ENCODE data around the gene ACAP1. TPM values are rescaled to one million over a fixed set of nuclear protein-coding genes. Genes with fewer than 3 reads are reported as not detected.

ACAP1 gene
- total and polyA plus RNA-seq, 2 experiments from 2014 or later = 10.2 TPM; not detected in 1

DNA sequence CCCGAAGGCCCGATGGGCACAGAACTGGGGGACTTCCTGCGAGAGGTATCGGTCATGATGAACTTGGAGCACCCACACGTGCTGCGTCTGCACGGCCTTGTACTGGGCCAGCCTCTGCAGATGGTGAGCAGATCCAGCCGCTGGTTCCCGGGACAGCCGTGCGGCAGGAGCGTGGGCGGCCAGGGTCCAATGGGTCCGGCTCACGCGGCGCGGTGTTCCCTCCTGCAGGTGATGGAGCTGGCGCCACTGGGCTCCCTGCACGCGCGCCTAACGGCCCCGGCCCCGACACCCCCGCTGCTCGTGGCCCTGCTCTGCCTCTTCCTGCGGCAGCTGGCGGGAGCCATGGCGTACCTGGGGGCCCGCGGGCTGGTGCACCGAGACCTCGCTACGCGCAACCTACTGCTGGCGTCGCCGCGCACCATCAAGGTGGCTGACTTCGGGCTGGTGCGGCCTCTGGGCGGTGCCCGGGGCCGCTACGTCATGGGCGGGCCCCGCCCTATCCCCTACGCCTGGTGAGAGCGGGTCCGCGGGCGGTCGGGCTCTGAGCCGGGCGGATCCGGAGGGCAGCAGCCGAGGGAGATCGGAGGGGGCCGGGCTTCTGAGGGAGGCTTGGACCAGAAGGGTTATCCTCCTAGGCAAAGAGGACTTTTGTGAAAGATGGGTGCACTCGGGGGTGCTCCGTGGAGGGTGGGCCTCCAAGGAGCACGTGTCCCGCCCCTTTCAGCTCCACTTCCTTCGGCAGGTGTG lies 47.6 kb downstream of the ACAP1 start:
- DNase-seq (ENCODE audit: low spot score) = peak; percentile 59
- Histone ChIP-seq H2AFZ (no peak overlapping the region), H3K9me3 (ENCODE audit: low read depth) (no peaks in the 10 kb centered on the region), H3K79me2 (peaks cover 9% of the 10 kb centered on the region), H3K27me3 (no peaks in the 10 kb centered on the region), H3K4me3 (no peak overlapping the region), H3K4me2 (peak overlapping the region; percentile 78), H3K9me2 (replicated peaks; ENCODE audit: insufficient read depth) (no peaks in the 10 kb centered on the region), H3K27ac (no peak overlapping the region), H3K4me1 (ENCODE audit: insufficient read depth) (peaks cover 11% of the 10 kb centered on the region), H3K36me3 (replicated peaks; ENCODE audit: insufficient read depth, low read depth) (no peaks in the 10 kb centered on the region), H4K20me1 (ENCODE audit: insufficient read depth, poor library complexity, severe bottlenecking) (no peaks in the 10 kb centered on the region)
- TF ChIP-seq, protein P1, sequence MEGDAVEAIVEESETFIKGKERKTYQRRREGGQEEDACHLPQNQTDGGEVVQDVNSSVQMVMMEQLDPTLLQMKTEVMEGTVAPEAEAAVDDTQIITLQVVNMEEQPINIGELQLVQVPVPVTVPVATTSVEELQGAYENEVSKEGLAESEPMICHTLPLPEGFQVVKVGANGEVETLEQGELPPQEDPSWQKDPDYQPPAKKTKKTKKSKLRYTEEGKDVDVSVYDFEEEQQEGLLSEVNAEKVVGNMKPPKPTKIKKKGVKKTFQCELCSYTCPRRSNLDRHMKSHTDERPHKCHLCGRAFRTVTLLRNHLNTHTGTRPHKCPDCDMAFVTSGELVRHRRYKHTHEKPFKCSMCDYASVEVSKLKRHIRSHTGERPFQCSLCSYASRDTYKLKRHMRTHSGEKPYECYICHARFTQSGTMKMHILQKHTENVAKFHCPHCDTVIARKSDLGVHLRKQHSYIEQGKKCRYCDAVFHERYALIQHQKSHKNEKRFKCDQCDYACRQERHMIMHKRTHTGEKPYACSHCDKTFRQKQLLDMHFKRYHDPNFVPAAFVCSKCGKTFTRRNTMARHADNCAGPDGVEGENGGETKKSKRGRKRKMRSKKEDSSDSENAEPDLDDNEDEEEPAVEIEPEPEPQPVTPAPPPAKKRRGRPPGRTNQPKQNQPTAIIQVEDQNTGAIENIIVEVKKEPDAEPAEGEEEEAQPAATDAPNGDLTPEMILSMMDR (IDR thresholded peaks at IDR 0.05; ENCODE audit: poor library complexity) = no peak
- TF ChIP-seq EZH2 (IDR thresholded peaks at IDR 0.05; ENCODE audit: borderline replicate concordance) = no peak
- TF ChIP-seq EZH2phosphoT487 (IDR thresholded peaks at IDR 0.05; ENCODE audit: low read depth, severe bottlenecking, unreplicated experiment) = no peak
- WGBS (ENCODE audit: low lambda C conversion rate, missing lambda C conversion rate) = 25% methylated on average over 59 of the region's 65 CpGs

DNA sequence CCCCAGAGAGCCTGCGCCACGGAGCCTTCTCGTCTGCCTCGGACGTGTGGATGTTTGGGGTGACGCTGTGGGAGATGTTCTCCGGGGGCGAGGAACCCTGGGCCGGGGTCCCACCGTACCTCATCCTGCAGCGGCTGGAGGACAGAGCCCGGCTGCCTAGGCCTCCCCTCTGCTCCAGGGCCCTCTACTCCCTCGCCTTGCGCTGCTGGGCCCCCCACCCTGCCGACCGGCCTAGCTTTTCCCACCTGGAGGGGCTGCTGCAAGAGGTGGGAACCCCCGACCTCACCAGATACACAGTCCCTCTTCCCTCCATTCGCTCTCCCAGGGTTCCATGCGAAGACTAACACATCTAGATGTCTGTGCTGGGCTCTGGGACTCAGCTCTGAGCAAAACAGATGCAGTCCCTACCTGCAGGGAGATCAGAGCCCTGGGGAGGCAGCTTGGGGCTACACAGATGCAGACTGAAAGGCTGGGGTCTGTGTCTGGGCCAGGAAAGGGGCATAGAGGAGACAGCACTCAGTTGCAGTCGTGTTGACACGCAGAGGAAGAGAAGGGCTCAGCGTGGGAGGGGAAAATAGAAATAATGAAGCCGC lies 48.3 kb downstream of the ACAP1 start:
- no peaks in the 10 kb centered on the region for H3K27me3 ChIP-seq
- H3K36me3 ChIP-seq (replicated peaks; ENCODE audit: insufficient read depth, low read depth) = no peaks in the 10 kb centered on the region
- no peaks in the 10 kb centered on the region for H3K9me3 ChIP-seq (ENCODE audit: low read depth)
- peaks cover 9% of the 10 kb centered on the region for H3K79me2 ChIP-seq
- WGBS (ENCODE audit: low lambda C conversion rate, missing lambda C conversion rate) = 79% methylated on average over 22 of the region's 23 CpGs
- H3K4me1 ChIP-seq (ENCODE audit: insufficient read depth) = peaks cover 11% of the 10 kb centered on the region
- H4K20me1 ChIP-seq (ENCODE audit: insufficient read depth, poor library complexity, severe bottlenecking) = no peaks in the 10 kb centered on the region
- H3K9me2 ChIP-seq (replicated peaks; ENCODE audit: insufficient read depth) = no peaks in the 10 kb centered on the region
- no peak for DNase-seq (ENCODE audit: low spot score)
- H3K4me3 ChIP-seq = no peak overlapping the region
- no peak overlapping the region for H3K27ac ChIP-seq
- H3K4me2 ChIP-seq = peak overlapping the region; percentile 78
- TF ChIP-seq, protein P1 (IDR thresholded peaks at IDR 0.05; ENCODE audit: poor library complexity) = no peak
- TF ChIP-seq EZH2phosphoT487 (IDR thresholded peaks at IDR 0.05; ENCODE audit: low read depth, severe bottlenecking, unreplicated experiment) (no peak), EZH2 (IDR thresholded peaks at IDR 0.05; ENCODE audit: borderline replicate concordance) (no peak)
- H2AFZ ChIP-seq = no peak overlapping the region

DNA sequence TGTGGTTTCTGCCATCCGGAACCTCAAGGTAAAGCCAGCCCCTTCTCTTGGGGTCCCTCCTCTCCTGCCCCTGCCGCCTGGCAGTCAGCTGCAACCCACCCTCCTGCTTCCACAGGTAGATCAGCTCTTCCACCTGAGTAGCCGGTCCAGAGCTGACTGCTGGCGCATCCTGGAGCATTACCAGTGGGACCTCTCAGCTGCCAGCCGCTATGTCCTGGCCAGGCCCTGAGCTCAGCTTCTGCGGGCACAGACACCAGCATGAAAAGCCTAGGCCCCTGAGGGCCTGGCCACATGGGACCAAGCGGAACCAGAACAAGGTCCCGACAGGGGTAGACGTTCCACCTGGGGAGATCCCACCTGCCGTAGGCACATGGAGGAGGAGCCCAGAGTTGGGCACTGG lies 52.5 kb downstream of the ACAP1 start:
- 98% methylated on average over 10 of the region's 10 CpGs for WGBS (ENCODE audit: low lambda C conversion rate, missing lambda C conversion rate)
- no peaks in the 10 kb centered on the region for H3K36me3 ChIP-seq (replicated peaks; ENCODE audit: insufficient read depth, low read depth)
- H3K4me1 ChIP-seq (ENCODE audit: insufficient read depth) = peaks cover 9% of the 10 kb centered on the region

More for the DNA sequence above, 52.5 kb downstream of the ACAP1 start:
- H2AFZ ChIP-seq = no peak overlapping the region
- no peak overlapping the region for H3K27ac ChIP-seq
- no peaks in the 10 kb centered on the region for H3K9me3 ChIP-seq (ENCODE audit: low read depth)
- no peaks in the 10 kb centered on the region for H3K27me3 ChIP-seq
- no peak overlapping the region for H3K4me3 ChIP-seq
- H3K79me2 ChIP-seq = peaks cover 8% of the 10 kb centered on the region
- TF ChIP-seq EZH2phosphoT487 (IDR thresholded peaks at IDR 0.05; ENCODE audit: low read depth, severe bottlenecking, unreplicated experiment) = no peak
- TF ChIP-seq EZH2 (IDR thresholded peaks at IDR 0.05; ENCODE audit: borderline replicate concordance) = no peak
- TF ChIP-seq, protein P1 (IDR thresholded peaks at IDR 0.05; ENCODE audit: poor library complexity) = no peak
- H3K4me2 ChIP-seq = no peak overlapping the region
- DNase-seq (ENCODE audit: low spot score) = no peak
- H3K9me2 ChIP-seq (replicated peaks; ENCODE audit: insufficient read depth) = no peaks in the 10 kb centered on the region
- H4K20me1 ChIP-seq (ENCODE audit: insufficient read depth, poor library complexity, severe bottlenecking) = no peaks in the 10 kb centered on the region
